ENCODE results near the gene EIF5B. TPM values are rescaled to one million over a fixed set of nuclear protein-coding genes. Genes with fewer than 3 reads are reported as not detected.
"Not testable (repeated sequence)": the region's sequence is repeated elsewhere in the genome, so short reads cannot be mapped to it uniquely, and the experiment has no call there.

EIF5B gene
- total RNA-seq, 4 donors from 2014 or later: 31.5 to 55.2 (median 34.5) TPM

DNA sequence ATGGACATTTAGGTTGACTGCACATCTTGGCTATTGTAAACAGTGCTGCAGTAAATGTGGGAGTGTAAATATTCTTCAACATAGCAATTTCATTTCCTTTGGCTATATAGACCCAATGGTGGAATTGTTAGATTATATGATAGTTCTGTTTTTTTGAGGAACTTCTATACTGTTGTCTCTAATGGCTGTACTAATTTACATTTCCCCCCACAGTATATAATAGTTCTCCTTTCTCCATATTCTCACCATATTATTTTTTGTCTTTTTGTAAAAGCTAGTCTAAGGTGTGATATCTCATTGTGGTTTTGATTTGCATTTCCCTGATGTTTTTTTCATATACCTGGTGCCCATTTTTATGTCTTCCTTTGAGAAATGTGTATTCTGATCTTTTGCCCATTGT, 13.0 kb downstream of the EIF5B start:
- Histone ChIP-seq H3K27ac (no peak overlapping the region), H3K4me3 (no peak overlapping the region), H3K4me1 (no peaks in the 10 kb centered on the region), H3K27me3 (no peaks in the 10 kb centered on the region), H3K36me3 (no peaks in the 10 kb centered on the region), H3K9me3 (no peaks in the 10 kb centered on the region)
- TF ChIP-seq POLR2A (IDR thresholded peaks at IDR 0.05) (no peak), POLR2AphosphoS5 (IDR thresholded peaks at IDR 0.05) (no peak), EP300 (IDR thresholded peaks at IDR 0.05) (no peak)
- TF ChIP-seq, protein P1, sequence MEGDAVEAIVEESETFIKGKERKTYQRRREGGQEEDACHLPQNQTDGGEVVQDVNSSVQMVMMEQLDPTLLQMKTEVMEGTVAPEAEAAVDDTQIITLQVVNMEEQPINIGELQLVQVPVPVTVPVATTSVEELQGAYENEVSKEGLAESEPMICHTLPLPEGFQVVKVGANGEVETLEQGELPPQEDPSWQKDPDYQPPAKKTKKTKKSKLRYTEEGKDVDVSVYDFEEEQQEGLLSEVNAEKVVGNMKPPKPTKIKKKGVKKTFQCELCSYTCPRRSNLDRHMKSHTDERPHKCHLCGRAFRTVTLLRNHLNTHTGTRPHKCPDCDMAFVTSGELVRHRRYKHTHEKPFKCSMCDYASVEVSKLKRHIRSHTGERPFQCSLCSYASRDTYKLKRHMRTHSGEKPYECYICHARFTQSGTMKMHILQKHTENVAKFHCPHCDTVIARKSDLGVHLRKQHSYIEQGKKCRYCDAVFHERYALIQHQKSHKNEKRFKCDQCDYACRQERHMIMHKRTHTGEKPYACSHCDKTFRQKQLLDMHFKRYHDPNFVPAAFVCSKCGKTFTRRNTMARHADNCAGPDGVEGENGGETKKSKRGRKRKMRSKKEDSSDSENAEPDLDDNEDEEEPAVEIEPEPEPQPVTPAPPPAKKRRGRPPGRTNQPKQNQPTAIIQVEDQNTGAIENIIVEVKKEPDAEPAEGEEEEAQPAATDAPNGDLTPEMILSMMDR (IDR thresholded peaks at IDR 0.05): no peak
- DNase-seq (ENCODE audit: low spot score in 2 of 2): no peak

DNA sequence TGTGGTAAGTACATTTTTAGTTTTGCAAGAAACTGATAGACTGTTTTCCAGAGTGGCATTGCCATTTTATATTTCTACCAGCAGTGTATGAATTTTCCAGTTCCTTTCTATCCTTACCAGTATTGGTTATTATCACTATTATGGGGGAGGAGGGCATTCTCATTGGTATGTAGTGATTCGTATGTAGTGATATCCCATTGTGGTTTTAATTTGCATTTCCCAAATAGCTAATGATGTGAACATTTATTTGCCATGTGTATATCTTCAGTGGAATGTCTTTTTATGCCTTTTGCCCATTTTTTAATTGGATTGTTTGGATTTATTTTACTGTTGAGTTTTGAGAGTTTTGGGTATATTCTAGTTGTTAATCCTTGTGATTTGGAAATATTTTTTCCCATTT, 16.9 kb downstream of the EIF5B start:
- H3K27me3 ChIP-seq: no peaks in the 10 kb centered on the region
- no peaks in the 10 kb centered on the region for H3K9me3 ChIP-seq
- TF ChIP-seq POLR2A (IDR thresholded peaks at IDR 0.05): no peak
- TF ChIP-seq, protein P1 (IDR thresholded peaks at IDR 0.05): no peak
- no peak for TF ChIP-seq POLR2AphosphoS5 (IDR thresholded peaks at IDR 0.05)
- no peak for TF ChIP-seq EP300 (IDR thresholded peaks at IDR 0.05)
- no peak for DNase-seq (ENCODE audit: low spot score in 2 of 2)
- H3K27ac ChIP-seq: no peak overlapping the region
- no peak overlapping the region for H3K4me3 ChIP-seq
- WGBS: 76% methylated on average over 1 of the region's 1 CpG
- no peaks in the 10 kb centered on the region for H3K36me3 ChIP-seq
- no peaks in the 10 kb centered on the region for H3K4me1 ChIP-seq

DNA sequence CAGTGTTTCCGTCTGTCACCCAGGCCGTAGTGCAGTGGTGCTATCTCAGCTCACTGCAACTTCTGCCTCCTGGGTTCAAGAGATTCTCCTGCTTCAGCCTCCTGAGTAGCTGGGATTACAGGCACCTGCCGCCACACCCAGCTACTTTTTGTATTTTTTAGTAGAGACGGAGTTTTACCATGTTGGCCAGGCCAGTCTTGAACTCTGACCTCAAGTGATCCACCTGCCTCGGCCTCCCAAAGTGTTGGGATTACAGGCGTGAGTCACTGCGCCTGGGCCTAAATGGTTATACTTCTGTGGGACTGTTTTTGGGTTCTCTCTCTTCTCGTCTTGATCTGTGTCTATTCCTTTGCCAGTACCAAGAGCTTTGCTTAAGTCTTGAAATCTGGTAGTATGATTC, 17.6 kb downstream of the EIF5B start:
- not testable (repeated sequence) for H3K4me3 ChIP-seq; DNase-seq (ENCODE audit: low spot score in 2 of 2); H3K4me1 ChIP-seq; H3K27ac ChIP-seq; H3K36me3 ChIP-seq; H3K9me3 ChIP-seq; H3K27me3 ChIP-seq
- 95% methylated on average over 8 of the region's 8 CpGs for WGBS

DNA sequence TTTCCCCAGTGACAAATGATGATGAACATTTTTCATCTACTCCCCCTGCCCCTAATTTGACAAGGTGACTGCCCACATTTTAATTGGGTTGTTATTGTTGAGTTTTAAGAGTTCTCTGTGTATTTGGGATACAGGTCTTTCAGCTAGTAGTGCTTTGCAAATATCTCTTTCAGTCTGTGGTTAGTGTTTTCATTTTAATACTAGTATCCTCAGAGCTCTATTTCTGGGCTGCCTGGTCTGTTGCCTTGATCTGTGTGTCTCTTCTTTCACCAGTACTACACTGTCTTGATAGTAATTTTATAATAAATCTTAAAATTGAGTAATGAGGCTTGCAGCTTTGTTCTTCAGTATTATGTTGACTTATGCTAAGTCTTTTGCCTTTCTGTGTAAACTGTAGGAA, 19.7 kb downstream of the EIF5B start:
- no peaks in the 10 kb centered on the region for H3K27me3 ChIP-seq
- TF ChIP-seq POLR2A (IDR thresholded peaks at IDR 0.05) (no peak), POLR2AphosphoS5 (IDR thresholded peaks at IDR 0.05) (no peak), EP300 (IDR thresholded peaks at IDR 0.05) (no peak)
- TF ChIP-seq, protein P1 (IDR thresholded peaks at IDR 0.05): no peak
- H3K27ac ChIP-seq: no peak overlapping the region
- H3K4me1 ChIP-seq: no peaks in the 10 kb centered on the region
- no peak overlapping the region for H3K4me3 ChIP-seq
- DNase-seq (ENCODE audit: low spot score in 2 of 2): no peak
- peaks cover 8% of the 10 kb centered on the region for H3K36me3 ChIP-seq
- no peaks in the 10 kb centered on the region for H3K9me3 ChIP-seq

DNA sequence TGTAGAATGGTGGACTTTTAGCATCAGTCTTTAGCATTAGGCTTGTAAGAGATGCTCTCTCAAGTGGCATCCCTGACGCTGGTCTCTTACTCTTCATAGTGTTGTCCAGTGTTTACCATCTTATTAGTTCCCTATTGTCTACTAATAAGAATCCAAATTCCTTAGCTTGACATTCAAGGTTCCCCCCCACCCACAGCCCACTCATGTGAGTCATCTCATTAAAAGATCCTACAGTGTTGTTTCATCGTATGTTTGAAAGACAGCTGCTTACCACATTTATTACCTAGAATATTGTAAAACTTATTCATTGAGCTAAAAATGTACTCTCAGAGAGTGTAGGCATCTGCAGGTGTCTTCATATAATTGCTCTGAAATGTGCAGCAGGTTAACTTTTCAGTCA, 28.5 kb downstream of the EIF5B start:
- DNase-seq (ENCODE audit: low spot score in 2 of 2): no peak
- WGBS: 71% methylated on average over 2 of the region's 2 CpGs
- no peaks in the 10 kb centered on the region for H3K9me3 ChIP-seq
- no peak overlapping the region for H3K27ac ChIP-seq
- peaks cover 87% of the 10 kb centered on the region for H3K36me3 ChIP-seq
- TF ChIP-seq POLR2A (IDR thresholded peaks at IDR 0.05): no peak
- TF ChIP-seq, protein P1 (IDR thresholded peaks at IDR 0.05): no peak
- H3K4me1 ChIP-seq: no peaks in the 10 kb centered on the region
- H3K4me3 ChIP-seq: no peak overlapping the region
- no peaks in the 10 kb centered on the region for H3K27me3 ChIP-seq

DNA sequence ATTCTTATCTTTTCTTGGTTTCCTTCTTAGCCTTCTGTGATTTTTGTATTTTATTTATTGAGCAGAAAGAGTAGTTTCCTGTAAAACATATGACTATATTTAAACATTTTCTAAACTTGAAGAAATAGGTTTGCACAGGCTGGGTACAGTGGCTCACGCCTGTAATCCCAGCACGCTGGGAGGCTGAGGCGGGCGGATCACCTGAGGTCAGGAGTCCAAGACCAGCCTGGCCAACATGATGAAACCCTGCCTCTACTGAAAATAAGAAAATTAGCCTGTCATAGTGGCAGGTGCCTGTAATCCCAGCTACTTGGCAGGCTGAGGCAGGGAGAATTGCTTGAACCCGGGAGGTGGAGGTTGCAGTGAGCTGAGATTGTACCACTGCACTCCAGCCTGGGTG, 31.7 kb downstream of the EIF5B start:
- H3K27me3 ChIP-seq; H3K4me3 ChIP-seq; H3K9me3 ChIP-seq; H3K27ac ChIP-seq; DNase-seq (ENCODE audit: low spot score in 2 of 2); H3K4me1 ChIP-seq: not testable (repeated sequence)
- WGBS: 98% methylated on average over 5 of the region's 5 CpGs
- peaks cover 91% of the 10 kb centered on the region for H3K36me3 ChIP-seq

Data from suprapubic skin (tissue), 4 donors.